Activated CD4-positive, alpha-beta T cell treated with anti-CD3 and anti-CD28 coated beads, Interleukin-2, amount 10 ng/mL, durations not matched to agents 24 days and 14 days (primary cell): Measurements from ENCODE around the gene GALNT2. TPM values are rescaled to one million over a fixed set of nuclear protein-coding genes. Genes with fewer than 3 reads are reported as not detected.

ENCODE experiments used
- DNase-seq: peaks from one replicate; pipeline ENCODE4 v3.0.0; 2022
- H3K27ac Mint-ChIP-seq: one replicate; pipeline ENCODE4 v1.8.0; 2022; ENCODE audit warnings: mild to moderate bottlenecking, mixed read lengths
- H3K27me3 Mint-ChIP-seq: one replicate; pipeline ENCODE4 v1.8.0; 2022; ENCODE audit warnings: mixed read lengths
- H3K36me3 Mint-ChIP-seq: one replicate; pipeline ENCODE4 v1.8.0; 2022; ENCODE audit warnings: low read depth, mild to moderate bottlenecking, mixed read lengths
- H3K4me1 Mint-ChIP-seq: one replicate; pipeline ENCODE4 v1.8.0; 2021; ENCODE audit warnings: mixed read lengths
- H3K4me3 Mint-ChIP-seq: one replicate; pipeline ENCODE4 v1.8.0; 2022; ENCODE audit warnings: mild to moderate bottlenecking, moderate library complexity, mixed read lengths
- H3K9me3 Mint-ChIP-seq: one replicate; pipeline ENCODE4 v1.8.0; 2021; ENCODE audit warnings: mixed read lengths
- intact Hi-C: fragments of 100-400 bp; cut with micrococcal nuclease; formaldehyde crosslinking; loops from one replicate; pipeline ENCODE4 v1.15.1; 2023
- total RNA-seq: library from RNA; stranded (reverse); gene quantifications from 2 replicates; pipeline ENCODE4 v1.2.3, GENCODE V29; 2022

The GALNT2 gene
- total RNA-seq, 1 donor from 2014 or later: 72.4 TPM

DNA sequence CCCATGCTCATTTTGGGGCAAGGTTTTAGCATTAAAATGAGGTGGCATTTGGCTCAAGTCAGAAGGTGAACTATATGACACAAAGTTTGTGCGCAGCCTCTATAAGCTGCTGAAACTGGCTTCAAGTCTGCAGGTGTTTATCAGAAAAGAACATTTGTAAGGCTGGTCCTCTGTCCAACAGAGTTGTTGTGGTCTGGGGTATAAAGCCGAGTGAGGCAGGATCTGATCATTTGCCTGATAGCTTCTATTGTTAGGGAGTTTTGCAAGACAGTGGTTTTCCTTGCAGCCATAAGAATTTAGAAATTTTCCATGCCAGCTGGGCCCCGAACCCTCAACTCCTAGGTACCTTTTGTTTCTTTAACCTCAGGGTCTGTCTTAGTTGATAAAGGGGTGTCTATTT lies 228.3 kb downstream of the GALNT2 start:
- intact Hi-C loops: no loop called here
- Mint-ChIP-seq H3K36me3 (no peaks in the 10 kb centered on the region), H3K4me3 (no peak overlapping the region), H3K9me3 (no peaks in the 10 kb centered on the region), H3K27me3 (peaks cover 34% of the 10 kb centered on the region), H3K4me1 (peaks cover 3% of the 10 kb centered on the region), H3K27ac (no peak overlapping the region)
- no peak for DNase-seq

DNA sequence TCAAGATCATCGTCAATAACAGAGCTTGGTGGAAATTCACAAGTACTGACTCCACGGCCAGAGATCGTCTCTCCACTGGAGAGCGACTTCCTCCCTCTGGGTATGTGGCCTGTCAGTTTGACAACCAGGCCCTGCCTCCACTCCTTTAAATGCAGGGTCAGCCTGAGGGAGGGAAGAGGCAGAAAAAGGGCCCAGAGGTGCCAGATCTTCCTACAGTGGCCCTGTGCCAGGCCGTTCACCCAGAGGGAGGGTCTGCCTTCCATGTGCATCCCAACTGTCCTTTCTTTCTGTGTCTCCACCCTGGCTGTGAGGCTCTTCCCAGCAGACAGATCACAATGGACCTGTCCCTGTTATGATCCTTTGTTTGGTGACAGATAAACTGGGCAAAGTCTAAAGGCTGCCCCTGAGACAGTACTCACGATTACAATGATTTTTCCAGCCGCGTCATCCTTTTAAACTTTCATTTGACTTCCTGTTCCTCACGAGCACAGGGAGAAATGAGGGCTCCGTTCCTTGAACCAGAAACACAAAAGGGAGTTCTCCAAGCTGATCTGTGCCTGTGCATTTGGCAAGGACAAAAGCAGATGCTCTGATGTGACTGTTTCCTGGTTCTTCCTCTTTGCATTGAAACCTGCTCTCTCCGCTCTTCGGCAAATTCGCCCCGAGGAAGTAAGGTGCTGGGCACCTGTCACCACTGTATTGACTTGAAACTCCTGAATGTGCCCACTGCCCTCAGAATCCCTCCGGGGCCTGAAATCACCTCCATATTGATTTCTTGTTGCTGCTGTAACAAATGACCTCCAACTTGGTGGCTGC lies 232.4 kb downstream of the GALNT2 start:
- no peak overlapping the region for H3K27ac Mint-ChIP-seq
- no peaks in the 10 kb centered on the region for H3K36me3 Mint-ChIP-seq
- no peak overlapping the region for H3K4me3 Mint-ChIP-seq
- intact Hi-C loops: no loop called here
- no peaks in the 10 kb centered on the region for H3K9me3 Mint-ChIP-seq
- DNase-seq: no peak
- H3K4me1 Mint-ChIP-seq: peaks cover 12% of the 10 kb centered on the region
- peaks cover 11% of the 10 kb centered on the region for H3K27me3 Mint-ChIP-seq

DNA sequence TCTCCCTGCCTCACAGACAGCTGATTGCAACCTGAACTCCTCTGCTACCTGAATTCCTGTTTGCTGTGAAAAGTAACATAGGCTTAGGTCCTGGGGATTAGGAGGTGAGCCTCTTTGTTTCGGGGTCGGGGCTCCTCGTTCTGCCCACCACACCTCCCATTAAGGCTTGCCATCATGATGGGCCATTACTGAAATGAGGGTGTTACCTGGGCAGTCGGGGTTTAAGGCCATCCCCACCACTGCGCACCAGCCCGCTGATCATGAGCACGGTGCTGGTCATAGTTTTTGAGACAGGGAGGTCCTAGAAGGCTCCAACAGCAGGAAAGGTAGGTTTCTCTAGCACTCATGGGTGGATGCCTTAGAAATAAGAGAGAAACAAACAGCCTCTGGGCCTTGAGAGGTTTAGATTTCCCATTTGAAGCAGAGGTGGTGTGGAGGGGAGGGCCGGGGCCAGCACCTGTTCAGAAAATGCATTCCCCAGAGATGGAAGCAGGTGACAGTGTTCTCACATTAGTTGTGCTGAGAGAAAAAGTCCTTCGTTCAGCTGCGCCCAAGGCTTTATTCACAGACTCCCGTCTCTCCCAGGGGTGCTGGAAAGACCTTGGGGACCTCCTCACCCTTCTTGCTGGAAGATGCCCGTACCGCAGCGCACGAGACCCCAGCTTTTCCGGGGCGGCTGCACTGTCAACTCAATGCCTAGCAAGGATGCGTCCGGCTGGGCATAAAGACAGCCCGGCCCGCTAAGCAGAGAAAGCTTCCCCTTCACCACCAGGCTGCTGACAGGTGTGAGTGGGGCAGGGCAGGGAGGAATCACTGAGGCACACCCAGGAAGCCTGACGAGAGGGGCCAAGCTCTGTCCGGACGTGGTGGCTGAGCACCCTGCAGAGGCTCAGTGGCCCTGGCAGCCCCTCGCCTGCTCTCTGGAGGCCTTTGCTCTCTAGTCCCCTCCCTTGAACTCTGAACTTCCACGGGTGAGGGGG lies 233.6 kb downstream of the GALNT2 start:
- no peak overlapping the region for H3K4me3 Mint-ChIP-seq
- no peak for DNase-seq
- H3K4me1 Mint-ChIP-seq: peaks cover 12% of the 10 kb centered on the region
- intact Hi-C loops: no loop called here
- no peaks in the 10 kb centered on the region for H3K9me3 Mint-ChIP-seq
- H3K36me3 Mint-ChIP-seq: no peaks in the 10 kb centered on the region
- H3K27ac Mint-ChIP-seq: no peak overlapping the region
- H3K27me3 Mint-ChIP-seq: peaks cover 3% of the 10 kb centered on the region

DNA sequence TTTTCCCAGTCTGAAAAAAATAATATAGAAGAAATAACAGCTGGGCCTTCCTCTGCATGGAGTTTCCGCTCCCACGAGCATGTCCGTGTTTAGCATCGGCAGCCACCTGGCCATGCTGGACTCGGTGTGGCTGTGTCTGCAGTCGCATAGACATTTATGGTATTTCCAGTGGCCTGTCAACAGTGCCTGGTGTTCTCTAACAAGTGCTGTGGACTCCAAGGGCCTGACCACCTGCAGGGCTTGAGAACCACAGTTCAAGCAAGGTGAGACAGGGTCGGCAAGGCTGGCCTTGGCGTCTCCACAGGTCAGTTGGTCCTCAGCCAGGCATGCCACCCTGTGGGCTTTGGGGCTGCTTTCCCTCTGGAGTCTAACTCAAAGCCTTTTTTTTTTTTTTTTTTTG lies 234.3 kb downstream of the GALNT2 start:
- Mint-ChIP-seq H3K4me3 (no peak overlapping the region), H3K27me3 (peaks cover 3% of the 10 kb centered on the region), H3K36me3 (no peaks in the 10 kb centered on the region), H3K4me1 (peaks cover 17% of the 10 kb centered on the region), H3K27ac (no peak overlapping the region), H3K9me3 (no peaks in the 10 kb centered on the region)
- no peak for DNase-seq
- intact Hi-C loops: no loop called here

DNA sequence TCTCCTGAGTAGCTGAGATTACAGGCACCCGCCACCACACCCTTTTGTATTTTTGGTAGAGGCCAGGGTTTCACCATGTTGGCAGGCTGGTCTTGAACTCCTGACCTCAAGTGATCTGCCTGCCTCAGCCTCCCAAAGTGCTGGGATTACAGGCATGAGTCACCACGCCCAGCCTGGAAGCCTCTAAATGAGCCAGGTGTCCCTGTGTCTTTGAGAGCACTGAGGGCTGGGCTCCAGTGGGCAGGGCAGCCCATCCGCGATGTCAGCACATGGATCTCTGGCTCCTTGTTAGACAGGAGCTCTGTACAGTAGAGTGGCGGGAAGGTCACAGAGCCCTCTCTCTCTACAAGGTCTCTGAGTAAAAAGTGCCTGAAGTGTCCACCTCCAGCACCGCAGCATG lies 234.8 kb downstream of the GALNT2 start:
- intact Hi-C loops: loop anchor here (2.0 kb wide), 1 partner anchor 61 kb away; no protein-coding TSS in a partner anchor
- peaks cover 3% of the 10 kb centered on the region for H3K27me3 Mint-ChIP-seq
- no peak for DNase-seq
- peaks cover 17% of the 10 kb centered on the region for H3K4me1 Mint-ChIP-seq
- H3K9me3 Mint-ChIP-seq: no peaks in the 10 kb centered on the region
- no peaks in the 10 kb centered on the region for H3K36me3 Mint-ChIP-seq
- no peak overlapping the region for H3K4me3 Mint-ChIP-seq
- H3K27ac Mint-ChIP-seq: no peak overlapping the region

DNA sequence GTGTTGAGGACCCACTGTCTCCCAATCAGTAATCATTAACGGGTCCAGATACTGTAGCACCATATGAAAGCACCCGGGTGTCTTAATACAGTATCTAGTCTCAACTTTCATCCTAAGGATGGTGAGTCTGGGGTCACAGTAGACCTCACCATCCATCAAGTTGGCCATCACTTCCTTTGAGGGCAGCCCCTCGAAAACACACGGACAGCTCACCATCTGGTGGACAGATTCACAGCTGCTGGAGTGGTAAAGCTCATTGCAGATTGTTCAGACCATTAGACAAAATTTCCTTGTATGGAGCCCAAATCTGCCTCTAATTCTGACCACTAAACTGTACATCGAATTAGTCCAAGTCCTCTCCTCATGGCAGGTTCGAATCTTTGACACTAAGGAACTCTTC lies 236.0 kb downstream of the GALNT2 start:
- no peaks in the 10 kb centered on the region for H3K9me3 Mint-ChIP-seq
- no peaks in the 10 kb centered on the region for H3K36me3 Mint-ChIP-seq
- no peak overlapping the region for H3K27ac Mint-ChIP-seq
- no peaks in the 10 kb centered on the region for H3K27me3 Mint-ChIP-seq
- no peak overlapping the region for H3K4me3 Mint-ChIP-seq
- intact Hi-C loops: loop anchor here (2.0 kb wide), 1 partner anchor 62 kb away; no protein-coding TSS in a partner anchor
- H3K4me1 Mint-ChIP-seq: peaks cover 19% of the 10 kb centered on the region
- no peak for DNase-seq

DNA sequence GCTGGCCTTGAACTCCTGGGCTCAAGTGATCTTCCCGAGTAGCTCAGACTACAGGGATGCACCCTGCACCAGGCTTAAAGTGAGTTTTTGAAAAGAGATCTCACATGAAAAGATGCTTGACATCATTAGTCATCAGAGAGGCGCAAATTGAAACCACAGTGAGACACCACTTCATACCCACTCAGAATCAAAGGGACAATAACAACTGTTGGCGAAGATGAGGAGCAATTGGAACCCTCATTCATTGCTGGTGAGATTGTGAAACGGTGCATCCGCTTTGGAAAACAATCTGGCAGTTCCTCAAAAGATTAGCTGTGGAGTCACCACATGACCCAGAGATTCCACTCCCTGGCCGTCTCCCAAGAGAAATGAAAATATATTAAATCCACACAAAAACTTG lies 236.8 kb downstream of the GALNT2 start:
- peaks cover 19% of the 10 kb centered on the region for H3K4me1 Mint-ChIP-seq
- H3K4me3 Mint-ChIP-seq: no peak overlapping the region
- no peaks in the 10 kb centered on the region for H3K36me3 Mint-ChIP-seq
- intact Hi-C loops: loop anchor here (2.0 kb wide), 1 partner anchor 63 kb away; no protein-coding TSS in a partner anchor
- no peaks in the 10 kb centered on the region for H3K9me3 Mint-ChIP-seq
- peak overlapping the region; percentile 2 for H3K27ac Mint-ChIP-seq
- DNase-seq: no peak
- no peaks in the 10 kb centered on the region for H3K27me3 Mint-ChIP-seq

DNA sequence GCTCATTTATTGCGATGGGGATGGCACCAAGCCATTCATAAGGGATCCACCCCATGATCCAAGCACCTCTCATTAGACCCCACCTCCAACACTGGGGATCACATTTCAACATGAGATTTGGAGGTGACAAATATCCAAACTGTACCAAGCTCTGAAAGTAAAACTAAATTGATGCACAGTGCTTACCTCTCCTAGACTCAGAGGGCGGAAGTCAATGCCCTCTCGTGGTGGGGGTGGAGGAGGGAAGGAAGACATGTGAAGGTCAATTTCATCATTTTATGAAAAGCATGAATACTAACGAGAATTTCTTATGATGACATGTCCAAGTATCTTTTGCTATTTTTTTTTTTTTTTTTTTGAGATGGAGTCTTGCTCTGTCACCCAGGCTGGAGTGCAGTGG lies 239.1 kb downstream of the GALNT2 start:
- Mint-ChIP-seq H3K9me3 (no peaks in the 10 kb centered on the region), H3K4me3 (no peak overlapping the region), H3K27me3 (peaks cover 2% of the 10 kb centered on the region), H3K27ac (peak overlapping the region; percentile 36), H3K4me1 (peaks cover 22% of the 10 kb centered on the region), H3K36me3 (no peaks in the 10 kb centered on the region)
- intact Hi-C loops: loop anchor here (1.0 to 5.0 kb wide), 4 partner anchors 34 to 749 kb away; partner anchors contain the start of gene ABCB10
- peak; percentile 71 for DNase-seq

DNA sequence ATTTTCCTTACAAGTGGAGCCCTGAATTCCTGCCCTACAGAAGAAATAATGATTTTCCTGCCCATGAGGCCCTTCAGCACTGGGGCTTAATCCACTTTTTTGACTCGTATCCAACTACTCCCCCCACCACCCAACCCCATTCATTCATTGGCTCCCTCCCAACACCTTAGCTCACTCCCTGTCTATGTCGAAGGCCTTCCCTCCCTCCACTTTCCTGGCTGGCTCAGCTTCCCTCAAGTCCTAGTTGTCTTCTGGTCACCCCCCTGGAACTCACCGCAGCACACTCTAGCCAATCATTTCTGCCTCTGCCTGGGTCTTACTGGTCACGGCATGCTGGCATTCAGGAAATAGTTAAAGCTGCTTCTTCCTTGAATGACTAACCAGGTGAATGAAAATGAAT lies 240.2 kb downstream of the GALNT2 start:
- intact Hi-C loops: loop anchor here (2.0 to 5.0 kb wide), 3 partner anchors 35 to 750 kb away; partner anchors contain the start of gene ABCB10
- peaks cover 4% of the 10 kb centered on the region for H3K27me3 Mint-ChIP-seq
- H3K4me3 Mint-ChIP-seq: no peak overlapping the region
- no peaks in the 10 kb centered on the region for H3K9me3 Mint-ChIP-seq
- no peaks in the 10 kb centered on the region for H3K36me3 Mint-ChIP-seq
- H3K4me1 Mint-ChIP-seq: peaks cover 22% of the 10 kb centered on the region
- DNase-seq: no peak
- H3K27ac Mint-ChIP-seq: peak overlapping the region; percentile 32

DNA sequence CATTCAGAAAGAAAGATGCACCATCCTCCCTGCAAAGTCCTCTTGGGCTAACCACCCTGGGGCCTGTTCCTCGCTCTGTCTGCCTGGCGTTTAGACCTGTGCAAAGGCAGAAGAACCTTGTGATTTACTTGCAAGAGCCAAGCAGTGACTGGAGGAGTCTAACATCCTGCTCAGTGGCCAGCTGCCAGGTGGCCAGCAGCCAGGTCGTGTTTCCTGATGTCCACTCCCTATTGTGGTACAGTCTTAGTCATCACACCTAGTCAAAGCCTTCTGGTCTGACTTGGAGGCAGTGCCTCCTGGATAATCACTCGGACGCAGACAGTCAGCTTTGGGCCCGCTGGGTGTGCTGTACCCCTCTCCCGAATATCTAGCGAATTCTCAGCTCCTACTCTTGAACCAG lies 241.0 kb downstream of the GALNT2 start:
- intact Hi-C loops: loop anchor here (5.0 kb wide), 2 partner anchors 36 to 751 kb away; partner anchors contain the start of gene ABCB10

DNA sequence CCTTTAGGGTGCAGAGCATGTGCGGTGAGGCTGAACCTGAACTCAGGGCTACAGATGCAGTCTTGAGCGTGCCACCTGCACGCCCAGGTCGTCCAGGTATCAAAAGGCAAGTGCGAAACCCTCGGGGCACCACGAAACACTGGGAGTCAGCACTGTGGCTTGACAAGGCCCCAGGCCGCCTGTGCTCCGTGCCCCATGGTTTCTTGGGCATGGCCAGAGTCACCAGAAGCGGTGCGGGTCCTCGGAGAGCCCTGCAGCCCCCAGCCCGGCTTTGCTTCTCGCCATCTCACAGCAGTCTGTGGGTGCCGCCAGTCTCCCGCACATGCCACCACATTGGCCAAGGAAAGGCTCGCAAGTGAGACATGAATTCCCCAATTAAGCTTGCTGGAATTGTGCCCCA lies 241.8 kb downstream of the GALNT2 start:
- intact Hi-C loops: loop anchor here (5.0 kb wide), 2 partner anchors 37 to 752 kb away; partner anchors contain the start of gene ABCB10
- Mint-ChIP-seq H3K4me1 (peaks cover 15% of the 10 kb centered on the region), H3K27ac (no peak overlapping the region), H3K36me3 (no peaks in the 10 kb centered on the region), H3K27me3 (peaks cover 7% of the 10 kb centered on the region), H3K9me3 (no peaks in the 10 kb centered on the region), H3K4me3 (no peak overlapping the region)
- no peak for DNase-seq

More for the DNA sequence above, 241.0 kb downstream of the GALNT2 start:
- Mint-ChIP-seq H3K4me3 (no peak overlapping the region), H3K9me3 (no peaks in the 10 kb centered on the region), H3K27me3 (peaks cover 6% of the 10 kb centered on the region), H3K4me1 (peaks cover 22% of the 10 kb centered on the region), H3K27ac (no peak overlapping the region), H3K36me3 (no peaks in the 10 kb centered on the region)
- DNase-seq: no peak

DNA sequence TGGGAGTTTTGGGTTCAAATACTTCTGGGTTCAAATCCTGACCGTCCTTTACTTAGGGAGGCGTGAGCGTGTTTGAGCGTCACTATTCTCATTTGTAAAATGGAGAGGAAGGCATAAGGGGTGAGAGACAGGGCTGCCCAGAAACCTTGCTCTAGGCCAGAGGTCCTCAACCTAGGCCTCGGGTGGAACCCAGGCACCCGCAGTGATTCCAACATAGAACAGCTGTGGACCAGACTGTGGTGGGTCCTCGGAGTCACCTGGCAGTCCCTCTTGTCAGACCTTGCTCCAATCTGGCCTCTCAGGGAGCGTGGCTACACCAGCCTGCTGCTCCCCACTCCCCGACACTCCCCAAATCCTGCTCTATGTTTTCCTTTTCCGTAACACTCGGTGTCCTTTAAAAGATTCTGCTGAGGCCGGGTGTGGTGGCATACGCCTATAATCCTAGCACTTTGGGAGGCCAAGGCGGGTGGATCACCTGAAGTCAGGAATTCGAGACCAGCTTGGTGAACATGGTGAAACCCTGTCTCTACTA lies 242.7 kb downstream of the GALNT2 start:
- peaks cover 10% of the 10 kb centered on the region for H3K4me1 Mint-ChIP-seq
- no peak for DNase-seq
- H3K9me3 Mint-ChIP-seq: no peaks in the 10 kb centered on the region
- H3K36me3 Mint-ChIP-seq: no peaks in the 10 kb centered on the region
- H3K27me3 Mint-ChIP-seq: peaks cover 7% of the 10 kb centered on the region
- H3K4me3 Mint-ChIP-seq: no peak overlapping the region
- intact Hi-C loops: loop anchor here (1.0 to 5.0 kb wide), 4 partner anchors 37 to 1052 kb away; partner anchors contain the start of gene ABCB10
- no peak overlapping the region for H3K27ac Mint-ChIP-seq

DNA sequence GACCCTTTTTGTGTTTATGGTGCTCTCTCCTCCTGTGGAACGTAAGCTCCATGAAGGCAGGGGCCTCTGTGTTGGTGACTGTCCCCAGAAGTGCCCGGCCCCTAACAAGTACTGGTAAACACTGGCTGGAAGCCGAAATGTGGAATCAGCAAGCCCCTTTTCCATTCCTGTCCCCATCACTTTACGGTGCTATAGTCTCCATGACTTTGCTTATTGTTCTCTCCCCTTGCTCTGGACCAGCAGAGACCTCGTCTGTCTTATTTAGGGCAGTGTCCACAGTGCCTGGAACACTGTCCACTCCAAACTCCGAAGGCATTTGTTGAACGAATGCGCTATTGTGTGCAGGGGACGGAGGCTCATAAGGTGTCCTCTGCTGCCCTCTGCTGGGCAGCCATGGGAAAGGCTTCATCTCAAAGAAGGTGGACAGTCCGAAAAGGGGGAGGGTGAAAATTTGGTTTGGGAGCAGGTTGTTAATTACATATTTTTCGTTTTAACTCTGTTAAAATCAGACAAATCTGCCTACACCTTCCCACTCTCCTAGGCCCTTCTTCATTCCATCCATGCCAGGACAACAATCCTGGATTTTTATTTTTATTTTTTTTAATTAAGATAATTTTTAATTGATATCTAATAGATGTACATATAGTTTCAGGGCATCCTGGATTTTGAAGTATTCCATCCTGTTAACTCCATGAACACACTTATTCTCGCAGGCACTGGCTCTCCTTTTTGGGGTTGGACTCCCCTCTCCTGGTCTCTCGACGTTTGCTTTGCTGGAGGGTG lies 243.5 kb downstream of the GALNT2 start:
- Mint-ChIP-seq H3K9me3 (no peaks in the 10 kb centered on the region), H3K36me3 (no peaks in the 10 kb centered on the region), H3K27me3 (peaks cover 10% of the 10 kb centered on the region), H3K4me3 (no peak overlapping the region), H3K4me1 (peaks cover 10% of the 10 kb centered on the region), H3K27ac (no peak overlapping the region)
- DNase-seq: peak; percentile 86
- intact Hi-C loops: loop anchor here (1.0 to 5.0 kb wide), 2 partner anchors 649 to 1053 kb away; no protein-coding TSS in a partner anchor
